ENCODE measurements around the gene SDHB. TPM values are rescaled to one million over a fixed set of nuclear protein-coding genes. Genes with fewer than 3 reads are reported as not detected.

SDHB gene
- polyA plus RNA-seq, 1 of the 3 experiments (the other 2 are of a cell fraction): 128 TPM

DNA sequence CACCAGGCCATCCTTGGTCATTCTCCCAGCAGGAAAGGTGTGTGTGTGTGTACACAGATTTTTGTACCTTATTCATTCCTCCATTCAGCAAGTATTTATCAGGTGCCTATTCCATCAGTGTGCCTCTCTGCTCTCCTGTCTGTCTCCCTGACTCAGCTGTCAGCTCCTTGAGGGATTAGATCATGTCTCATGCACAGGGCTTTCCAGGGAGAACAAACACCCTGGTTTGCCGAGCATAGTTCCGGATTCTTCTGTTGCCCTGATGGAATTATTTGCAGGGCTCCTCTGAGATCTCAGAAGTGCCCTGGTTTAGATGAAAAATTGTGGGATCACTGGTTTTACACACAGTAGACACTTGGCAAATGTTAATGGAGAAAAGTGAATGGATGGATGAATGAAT is 8.1 kb upstream of the SDHB start:
- 69% methylated on average over 2 of the region's 2 CpGs for WGBS (ENCODE audit: low lambda C conversion rate)
- CTCF ChIA-PET: interaction anchor here (1.4 to 2.7 kb wide), 5 partner anchors 64 to 344 kb away, joined by 5 to 11 read pairs (median 10); no protein-coding TSS in a partner anchor

More for the DNA sequence above, 8.1 kb upstream of the SDHB start:
- Histone ChIP-seq H3K79me2 (ENCODE audit: insufficient read depth) (no peaks in the 10 kb centered on the region), H3K9ac (no peak overlapping the region), H3K4me3 (ENCODE audit: low read depth in 2 of 2, low read length in 1 of 2) (no peak overlapping the region), H3K9me2 (no peaks in the 10 kb centered on the region), H3K4me1 (ENCODE audit: control insufficient read depth in 1 of 2, insufficient read depth in 2 of 2, low read depth in 1 of 2, low read length in 1 of 2) (no peaks in the 10 kb centered on the region), H2AFZ (ENCODE audit: low read depth) (no peak overlapping the region), H3K27me3 (ENCODE audit: insufficient read depth) (peaks cover 8% of the 10 kb centered on the region; the same call in 1 of the 2 replicates), H4K20me1 (ENCODE audit: insufficient read depth) (no peaks in the 10 kb centered on the region), H3K9me3 (no peaks in the 10 kb centered on the region), H3K36me3 (replicated peaks in 1 of 2; ENCODE audit: control insufficient read depth in 1 of 2, insufficient read depth in 2 of 2, low read length in 1 of 2) (no peaks in the 10 kb centered on the region), H3K27ac (ENCODE audit: low read depth in 2 of 2, low read length in 1 of 2) (no peak overlapping the region), H3K4me2 (no peak overlapping the region), H3F3A (replicated peaks; ENCODE audit: insufficient read depth) (peaks cover 14% of the 10 kb centered on the region)
- DNase-seq: no peak
- TF ChIP-seq FOSL2 (IDR thresholded peaks at IDR 0.05; ENCODE audit: borderline replicate concordance, low read depth): no peak
- no peak for TF ChIP-seq REST (IDR thresholded peaks at IDR 0.05; ENCODE audit: low read depth, low read length)
- TF ChIP-seq, protein P1, sequence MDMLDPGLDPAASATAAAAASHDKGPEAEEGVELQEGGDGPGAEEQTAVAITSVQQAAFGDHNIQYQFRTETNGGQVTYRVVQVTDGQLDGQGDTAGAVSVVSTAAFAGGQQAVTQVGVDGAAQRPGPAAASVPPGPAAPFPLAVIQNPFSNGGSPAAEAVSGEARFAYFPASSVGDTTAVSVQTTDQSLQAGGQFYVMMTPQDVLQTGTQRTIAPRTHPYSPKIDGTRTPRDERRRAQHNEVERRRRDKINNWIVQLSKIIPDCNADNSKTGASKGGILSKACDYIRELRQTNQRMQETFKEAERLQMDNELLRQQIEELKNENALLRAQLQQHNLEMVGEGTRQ (IDR thresholded peaks at IDR 0.05; ENCODE audit: borderline replicate concordance, low read depth, low read length): no peak
- TF ChIP-seq CHD2 (IDR thresholded peaks at IDR 0.05; ENCODE audit: low read length, partially characterized antibody): no peak
- TF ChIP-seq, protein P2, sequence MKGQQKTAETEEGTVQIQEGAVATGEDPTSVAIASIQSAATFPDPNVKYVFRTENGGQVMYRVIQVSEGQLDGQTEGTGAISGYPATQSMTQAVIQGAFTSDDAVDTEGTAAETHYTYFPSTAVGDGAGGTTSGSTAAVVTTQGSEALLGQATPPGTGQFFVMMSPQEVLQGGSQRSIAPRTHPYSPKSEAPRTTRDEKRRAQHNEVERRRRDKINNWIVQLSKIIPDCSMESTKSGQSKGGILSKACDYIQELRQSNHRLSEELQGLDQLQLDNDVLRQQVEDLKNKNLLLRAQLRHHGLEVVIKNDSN (IDR thresholded peaks at IDR 0.05; ENCODE audit: borderline replicate concordance, low read depth): no peak
- no peak for TF ChIP-seq EP300 (IDR thresholded peaks at IDR 0.05; ENCODE audit: borderline replicate concordance in 1 of 2, low read depth in 1 of 2, low read length in 1 of 2)
- no peak for TF ChIP-seq JUND (IDR thresholded peaks at IDR 0.05)
- no peak for TF ChIP-seq TCF12 (IDR thresholded peaks at IDR 0.05)
- no peak for TF ChIP-seq SIN3A (IDR thresholded peaks at IDR 0.05; ENCODE audit: borderline replicate concordance, low read depth, low read length)
- no peak for TF ChIP-seq NFIC (IDR thresholded peaks at IDR 0.05; ENCODE audit: borderline replicate concordance)
- POLR2A ChIA-PET: interaction anchor here (0.7 kb wide), 1 partner anchor 1663 kb away, joined by 3 read pairs; no protein-coding TSS in a partner anchor
